Measurements from ENCODE around the gene MIOS.
"Not testable (repeated sequence)": the region's sequence is repeated elsewhere in the genome, so short reads cannot be mapped to it uniquely, and the experiment has no call there.

MIOS gene

GRCh38 chr7:7647495-7648036, 80.9 kb downstream of the MIOS start:
- no peak for DNase-seq (ENCODE audit: low spot score)

DNA sequence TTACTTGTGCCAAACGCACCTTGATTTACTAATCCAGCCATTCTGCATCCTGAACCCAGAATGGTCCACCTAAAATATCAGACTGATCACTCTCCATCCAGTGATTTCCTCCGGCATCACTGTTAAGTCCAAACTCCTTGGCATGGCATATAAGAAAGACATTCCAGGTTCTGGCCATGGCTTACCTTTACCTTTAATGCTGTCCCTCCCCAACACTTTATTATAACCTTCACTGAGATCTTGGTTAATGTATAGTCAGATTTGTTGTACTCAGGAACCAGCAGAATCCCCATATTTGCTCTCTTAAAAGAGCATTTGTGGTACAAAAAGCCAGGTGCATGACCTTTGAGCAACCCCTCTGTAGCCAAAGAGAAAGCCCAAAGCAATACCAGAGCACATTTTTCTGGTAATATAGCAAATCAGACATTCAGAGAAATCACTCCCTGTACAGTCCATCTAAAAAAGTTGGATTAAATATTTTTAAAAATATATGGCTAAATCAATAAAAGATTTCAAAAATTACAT, 84.1 kb downstream of the MIOS start:
- no peak for DNase-seq (ENCODE audit: low spot score)

- no peak for DNase-seq (ENCODE audit: low spot score)
These were observed 84.8 kb downstream of the MIOS start for GRCh38 chr7:7651479-7651878.

DNA sequence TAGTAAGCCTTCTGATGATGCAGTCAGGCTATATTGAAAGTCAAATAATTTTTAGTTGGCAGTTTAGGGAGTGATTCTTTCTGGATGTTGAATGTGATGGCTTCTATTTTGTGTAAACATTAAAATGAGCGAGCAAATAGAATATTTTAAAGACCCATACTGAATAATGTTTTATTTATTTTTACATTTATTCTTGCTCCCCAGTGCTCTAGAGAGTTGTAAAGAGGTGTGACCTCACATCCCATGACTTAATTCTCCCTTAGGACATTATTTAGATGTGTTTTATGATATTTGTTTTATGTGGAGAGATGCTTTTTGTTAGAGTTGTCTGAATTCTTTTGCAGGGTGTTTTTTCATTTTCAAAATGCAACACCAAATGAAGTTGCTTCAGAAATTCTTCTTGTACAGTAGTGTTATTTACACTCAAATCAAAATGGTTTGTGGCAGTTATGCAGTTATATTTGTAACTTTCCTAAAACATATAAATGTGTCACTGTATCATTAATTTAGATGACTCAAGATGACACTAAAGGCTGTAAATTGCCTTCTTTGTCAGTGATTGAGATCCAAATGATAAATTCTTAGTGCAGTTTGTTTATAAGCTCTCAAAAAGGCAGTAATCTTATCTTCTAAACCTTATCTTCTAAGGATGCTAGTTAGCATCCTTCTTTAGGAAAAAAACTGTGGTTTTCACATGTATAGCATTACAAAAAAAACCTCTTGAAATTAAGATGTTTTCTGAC, 86.3 kb downstream of the MIOS start:
- no peak for DNase-seq (ENCODE audit: low spot score)

DNA sequence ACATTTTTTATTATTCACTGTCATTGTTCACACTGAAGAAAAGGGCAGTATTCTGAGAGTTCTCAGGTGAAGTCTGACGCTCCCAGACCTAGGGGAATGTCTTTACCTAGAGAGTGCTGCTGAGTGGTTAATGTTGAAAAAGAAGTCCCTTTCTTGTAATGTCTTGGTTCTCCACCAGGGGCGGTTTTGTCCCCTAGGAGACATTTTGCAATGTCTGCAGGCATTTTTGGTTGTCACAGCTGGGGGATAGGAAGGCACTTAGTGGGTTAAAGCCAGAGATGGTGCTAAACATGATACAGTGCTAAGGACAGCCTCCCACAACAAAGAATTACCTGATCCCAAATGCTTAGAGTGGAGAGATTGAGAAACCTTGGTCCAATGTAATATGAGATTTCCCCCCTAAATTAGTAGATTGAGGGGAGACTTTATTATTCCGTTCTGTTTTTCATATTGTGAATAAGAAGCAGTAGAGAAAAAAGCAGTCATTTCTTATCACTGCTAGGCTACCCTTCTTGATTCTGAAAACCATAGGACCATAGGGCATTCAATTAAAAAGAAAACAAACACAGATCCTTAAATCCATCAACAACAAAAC, 87.0 kb downstream of the MIOS start:
- DNase-seq (ENCODE audit: low spot score) = peak; percentile 60

DNA sequence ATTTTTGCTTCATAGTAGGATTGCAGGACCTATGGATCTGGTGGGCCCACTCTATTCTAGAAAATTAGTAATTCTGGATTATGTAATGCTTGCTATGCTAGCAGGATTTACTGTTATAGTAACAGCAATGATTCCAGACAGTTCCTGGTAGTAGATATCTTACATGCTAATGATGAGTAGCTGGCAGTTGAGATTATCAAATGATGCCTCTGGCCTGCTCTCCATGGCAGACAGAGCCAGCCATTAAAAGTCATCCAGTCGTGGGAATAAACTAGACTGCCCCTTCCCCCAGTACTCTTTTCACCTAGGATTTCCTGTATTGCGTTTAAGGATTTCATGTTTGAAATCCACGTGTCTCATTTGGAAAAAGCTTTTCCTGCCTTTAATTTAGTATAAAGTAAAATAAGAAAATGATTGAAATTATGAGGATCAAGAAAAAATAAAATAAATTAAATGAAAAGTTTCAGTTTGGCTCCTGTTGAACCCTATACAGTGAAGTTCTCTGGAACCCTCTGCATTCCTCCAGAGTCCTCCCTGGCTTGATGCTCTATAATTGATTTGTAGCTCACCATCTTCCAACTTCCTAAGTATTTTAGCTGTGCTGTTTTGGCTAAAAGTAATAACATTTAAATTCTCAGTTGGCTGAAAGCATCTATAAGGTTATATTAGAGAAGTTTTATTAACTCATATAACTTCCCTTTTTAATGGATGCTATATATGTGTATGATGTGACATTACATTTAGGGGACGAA, 88.5 kb downstream of the MIOS start:
- DNase-seq (ENCODE audit: low spot score) = no peak

GRCh38 chr7:7656459-7656858, 89.8 kb downstream of the MIOS start:
- DNase-seq (ENCODE audit: low spot score) = not testable (repeated sequence)

Data from hematopoietic multipotent progenitor cell treated with erythropoietin and hydrocortisone succinate and interleukin-3 and kit ligand, for 17 days (in vitro differentiated cells).